SK-N-SH treated with all-trans-retinoic acid at 6 μM for 48 hours (cell line): ENCODE measurements around the gene DVL1.

Source experiments
- ATAC-seq: fragments of 200-7000 bp; cut with Tn5 transposase; 3 replicates; pipeline ENCODE4 v1.9.1; 2020; ENCODE audit warnings: mild to moderate bottlenecking, moderate library complexity
- ARNTL ChIP-seq: fragments of 450-650 bp; formaldehyde crosslinking; IDR thresholded peaks from 2 replicates; pipeline ENCODE4 v1.5.0; 2020; ENCODE audit warnings: low read depth, mild to moderate bottlenecking, moderate library complexity, borderline replicate concordance
- BACH2 ChIP-seq: fragments of 250-450 bp; sonication (Bioruptor Pico); IDR thresholded peaks from 2 replicates; pipeline ENCODE4 v1.9.0; 2021; ENCODE audit warnings: mild to moderate bottlenecking, borderline replicate concordance
- CSDC2 ChIP-seq: fragments of 250-450 bp; sonication (Bioruptor Pico); IDR thresholded peaks from 2 replicates; pipeline ENCODE4 v1.5.0; 2020; ENCODE audit warnings: mild to moderate bottlenecking, moderate library complexity
- CSRNP3 ChIP-seq: fragments of 250-450 bp; sonication (Bioruptor Pico); IDR thresholded peaks from 2 replicates; pipeline ENCODE4 v1.5.1; 2021; ENCODE audit warnings: mild to moderate bottlenecking, moderate library complexity
- ESRRG ChIP-seq: fragments of 250-450 bp; sonication (Bioruptor Pico); IDR thresholded peaks from 2 replicates; pipeline ENCODE4 v1.6.1; 2021; ENCODE audit warnings: mild to moderate bottlenecking
- GLIS3 ChIP-seq: fragments of 250-450 bp; sonication (Bioruptor Pico); IDR thresholded peaks from 2 replicates; pipeline ENCODE4 v1.5.0; 2020; ENCODE audit warnings: mild to moderate bottlenecking, moderate library complexity
- ISL1 ChIP-seq: fragments of 250-450 bp; sonication (Bioruptor Pico); IDR thresholded peaks from 2 replicates; pipeline ENCODE4 v2.1.2; 2022; ENCODE audit warnings: mild to moderate bottlenecking, moderate library complexity
- OSR1 ChIP-seq: fragments of 250-450 bp; sonication (Bioruptor Pico); IDR thresholded peaks from 2 replicates; pipeline ENCODE4 v1.8.0; 2022; ENCODE audit warnings: moderate library complexity, mild to moderate bottlenecking, inconsistent platforms
- PPARA ChIP-seq: fragments of 250-450 bp; sonication (Bioruptor Pico); IDR thresholded peaks from 2 replicates; pipeline ENCODE4 v1.5.0; 2020; ENCODE audit warnings: mild to moderate bottlenecking, borderline replicate concordance
- RARB ChIP-seq: fragments of 250-450 bp; sonication (Bioruptor Pico); IDR thresholded peaks from 2 replicates; pipeline ENCODE4 v1.8.0; 2021; ENCODE audit warnings: mild to moderate bottlenecking, moderate library complexity
- SNAI2 ChIP-seq: fragments of 250-450 bp; sonication (Bioruptor Pico); IDR thresholded peaks from 2 replicates; pipeline ENCODE4 v1.5.0; 2020; ENCODE audit warnings: mild to moderate bottlenecking, moderate library complexity
- TCF4 ChIP-seq: fragments of 250-450 bp; sonication (Bioruptor Pico); IDR thresholded peaks from 2 replicates; pipeline ENCODE4 v1.8.0; 2021; ENCODE audit warnings: mild to moderate bottlenecking, moderate library complexity, borderline replicate concordance
- TOX ChIP-seq: fragments of 250-450 bp; sonication (Bioruptor Pico); IDR thresholded peaks from 2 replicates; pipeline ENCODE4 v1.8.0; 2021; ENCODE audit warnings: mild to moderate bottlenecking, moderate library complexity, borderline replicate concordance
- ZC3H10 ChIP-seq: fragments of 250-450 bp; sonication (Bioruptor Pico); IDR thresholded peaks from 2 replicates; pipeline ENCODE4 v1.5.1; 2021; ENCODE audit warnings: mild to moderate bottlenecking, moderate library complexity
- ZFP3 ChIP-seq: fragments of 250-450 bp; sonication (Bioruptor Pico); IDR thresholded peaks from 2 replicates; pipeline ENCODE4 v1.5.0; 2020; ENCODE audit warnings: mild to moderate bottlenecking, moderate library complexity
- ZFP30 ChIP-seq: fragments of 450-650 bp; formaldehyde crosslinking; IDR thresholded peaks from 2 replicates; pipeline ENCODE4 v1.5.0; 2022; ENCODE audit warnings: mild to moderate bottlenecking, moderate library complexity
- ZNF565 ChIP-seq: fragments of 450-650 bp; formaldehyde crosslinking; conservative IDR thresholded peaks from 2 replicates; pipeline ENCODE4 v1.5.0; 2020; ENCODE audit warnings: low read depth, mild to moderate bottlenecking, moderate library complexity
- ZNF70 ChIP-seq: fragments of 450-650 bp; formaldehyde crosslinking; IDR thresholded peaks from 2 replicates; pipeline ENCODE4 v1.5.0; 2020; ENCODE audit warnings: mild to moderate bottlenecking, moderate library complexity
- ZNF8 ChIP-seq: fragments of 450-650 bp; formaldehyde crosslinking; IDR thresholded peaks from 2 replicates; pipeline ENCODE4 v1.5.0; 2020; ENCODE audit warnings: mild to moderate bottlenecking, moderate library complexity
- TF ChIP-seq, protein P1 (sequence below): fragments of 250-450 bp; sonication (Bioruptor Pico); IDR thresholded peaks from 2 replicates; pipeline ENCODE4 v1.8.0; 2021; ENCODE audit warnings: low read depth, mild to moderate bottlenecking, moderate library complexity, borderline replicate concordance
- TF ChIP-seq, protein P2 (sequence below): fragments of 250-450 bp; sonication (Bioruptor Pico); IDR thresholded peaks from 2 replicates; pipeline ENCODE4 v1.5.1; 2020; ENCODE audit warnings: low read depth, mild to moderate bottlenecking, moderate library complexity
- TF ChIP-seq, protein P3 (sequence below): fragments of 250-450 bp; sonication (Bioruptor Pico); IDR thresholded peaks from 2 replicates; pipeline ENCODE4 v1.5.0; 2020; ENCODE audit warnings: mild to moderate bottlenecking, moderate library complexity

The DVL1 gene

DNA sequence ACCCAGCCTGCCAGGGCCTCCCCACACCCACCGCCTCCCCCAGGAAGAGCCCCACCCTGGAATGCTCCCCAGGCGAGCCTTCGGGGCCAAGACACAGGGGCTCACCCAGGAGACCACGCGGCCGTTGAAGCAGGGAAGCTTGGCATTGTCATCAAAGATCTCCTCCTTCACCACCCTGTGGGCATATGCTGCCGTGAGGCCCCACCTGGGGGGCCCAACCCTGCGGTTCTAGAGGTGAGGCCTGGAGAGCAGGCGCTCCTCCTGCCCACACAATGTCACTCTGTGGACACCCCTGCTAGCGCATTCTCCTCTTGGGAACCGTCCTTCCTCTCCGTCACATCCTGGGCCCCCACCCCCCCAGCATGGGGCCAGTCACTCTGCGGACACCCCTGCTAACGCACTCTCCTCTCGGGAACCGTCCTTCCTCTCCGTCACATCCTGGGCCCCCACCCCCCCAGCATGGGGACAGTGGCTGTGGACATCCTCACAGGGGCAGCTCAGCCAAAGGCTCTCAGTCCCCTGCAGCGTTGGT lies 6.6 kb downstream of the DVL1 start:
- TF ChIP-seq ISL1 (CRISPR knock-in tag), result no peak
- TF ChIP-seq BACH2 (CRISPR knock-in tag), result no peak
- TF ChIP-seq ZFP30 (CRISPR knock-in tag), result no peak
- no peak for TF ChIP-seq ZNF565 (CRISPR knock-in tag)
- no peak for TF ChIP-seq RARB (CRISPR knock-in tag)
- no peak for TF ChIP-seq OSR1 (CRISPR knock-in tag)
- TF ChIP-seq, protein P1, sequence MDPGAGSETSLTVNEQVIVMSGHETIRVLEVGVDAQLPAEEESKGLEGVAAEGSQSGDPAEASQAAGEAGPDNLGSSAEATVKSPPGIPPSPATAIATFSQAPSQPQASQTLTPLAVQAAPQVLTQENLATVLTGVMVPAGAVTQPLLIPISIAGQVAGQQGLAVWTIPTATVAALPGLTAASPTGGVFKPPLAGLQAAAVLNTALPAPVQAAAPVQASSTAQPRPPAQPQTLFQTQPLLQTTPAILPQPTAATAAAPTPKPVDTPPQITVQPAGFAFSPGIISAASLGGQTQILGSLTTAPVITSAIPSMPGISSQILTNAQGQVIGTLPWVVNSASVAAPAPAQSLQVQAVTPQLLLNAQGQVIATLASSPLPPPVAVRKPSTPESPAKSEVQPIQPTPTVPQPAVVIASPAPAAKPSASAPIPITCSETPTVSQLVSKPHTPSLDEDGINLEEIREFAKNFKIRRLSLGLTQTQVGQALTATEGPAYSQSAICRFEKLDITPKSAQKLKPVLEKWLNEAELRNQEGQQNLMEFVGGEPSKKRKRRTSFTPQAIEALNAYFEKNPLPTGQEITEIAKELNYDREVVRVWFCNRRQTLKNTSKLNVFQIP (CRISPR knock-in tag), result no peak
- TF ChIP-seq ZC3H10 (CRISPR knock-in tag), result no peak
- TF ChIP-seq ESRRG (CRISPR knock-in tag), result no peak
- ATAC-seq, result no peak

- TF ChIP-seq ZNF8, result no peak
- no peak for TF ChIP-seq RARB (CRISPR knock-in tag)
- TF ChIP-seq ZNF565 (CRISPR knock-in tag), result no peak
- TF ChIP-seq ESRRG (CRISPR knock-in tag), result no peak
- no peak for TF ChIP-seq GLIS3
- TF ChIP-seq, protein P1 (CRISPR knock-in tag), result no peak
- no peak for TF ChIP-seq CSDC2
- no peak for TF ChIP-seq TCF4
- no peak for TF ChIP-seq ISL1 (CRISPR knock-in tag)
- TF ChIP-seq, protein P2, sequence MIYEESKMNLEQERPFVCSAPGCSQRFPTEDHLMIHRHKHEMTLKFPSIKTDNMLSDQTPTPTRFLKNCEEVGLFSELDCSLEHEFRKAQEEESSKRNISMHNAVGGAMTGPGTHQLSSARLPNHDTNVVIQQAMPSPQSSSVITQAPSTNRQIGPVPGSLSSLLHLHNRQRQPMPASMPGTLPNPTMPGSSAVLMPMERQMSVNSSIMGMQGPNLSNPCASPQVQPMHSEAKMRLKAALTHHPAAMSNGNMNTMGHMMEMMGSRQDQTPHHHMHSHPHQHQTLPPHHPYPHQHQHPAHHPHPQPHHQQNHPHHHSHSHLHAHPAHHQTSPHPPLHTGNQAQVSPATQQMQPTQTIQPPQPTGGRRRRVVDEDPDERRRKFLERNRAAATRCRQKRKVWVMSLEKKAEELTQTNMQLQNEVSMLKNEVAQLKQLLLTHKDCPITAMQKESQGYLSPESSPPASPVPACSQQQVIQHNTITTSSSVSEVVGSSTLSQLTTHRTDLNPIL (CRISPR knock-in tag), result no peak
- no peak for TF ChIP-seq ARNTL
- TF ChIP-seq CSRNP3 (CRISPR knock-in tag), result no peak
- TF ChIP-seq, protein P3, sequence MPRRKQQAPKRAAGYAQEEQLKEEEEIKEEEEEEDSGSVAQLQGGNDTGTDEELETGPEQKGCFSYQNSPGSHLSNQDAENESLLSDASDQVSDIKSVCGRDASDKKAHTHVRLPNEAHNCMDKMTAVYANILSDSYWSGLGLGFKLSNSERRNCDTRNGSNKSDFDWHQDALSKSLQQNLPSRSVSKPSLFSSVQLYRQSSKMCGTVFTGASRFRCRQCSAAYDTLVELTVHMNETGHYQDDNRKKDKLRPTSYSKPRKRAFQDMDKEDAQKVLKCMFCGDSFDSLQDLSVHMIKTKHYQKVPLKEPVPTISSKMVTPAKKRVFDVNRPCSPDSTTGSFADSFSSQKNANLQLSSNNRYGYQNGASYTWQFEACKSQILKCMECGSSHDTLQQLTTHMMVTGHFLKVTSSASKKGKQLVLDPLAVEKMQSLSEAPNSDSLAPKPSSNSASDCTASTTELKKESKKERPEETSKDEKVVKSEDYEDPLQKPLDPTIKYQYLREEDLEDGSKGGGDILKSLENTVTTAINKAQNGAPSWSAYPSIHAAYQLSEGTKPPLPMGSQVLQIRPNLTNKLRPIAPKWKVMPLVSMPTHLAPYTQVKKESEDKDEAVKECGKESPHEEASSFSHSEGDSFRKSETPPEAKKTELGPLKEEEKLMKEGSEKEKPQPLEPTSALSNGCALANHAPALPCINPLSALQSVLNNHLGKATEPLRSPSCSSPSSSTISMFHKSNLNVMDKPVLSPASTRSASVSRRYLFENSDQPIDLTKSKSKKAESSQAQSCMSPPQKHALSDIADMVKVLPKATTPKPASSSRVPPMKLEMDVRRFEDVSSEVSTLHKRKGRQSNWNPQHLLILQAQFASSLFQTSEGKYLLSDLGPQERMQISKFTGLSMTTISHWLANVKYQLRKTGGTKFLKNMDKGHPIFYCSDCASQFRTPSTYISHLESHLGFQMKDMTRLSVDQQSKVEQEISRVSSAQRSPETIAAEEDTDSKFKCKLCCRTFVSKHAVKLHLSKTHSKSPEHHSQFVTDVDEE (CRISPR knock-in tag), result no peak
- no peak for TF ChIP-seq ZFP30 (CRISPR knock-in tag)
- no peak for TF ChIP-seq SNAI2
- TF ChIP-seq BACH2 (CRISPR knock-in tag), result no peak
- no peak for TF ChIP-seq TOX (CRISPR knock-in tag)
- TF ChIP-seq ZNF70, result no peak
- TF ChIP-seq PPARA (CRISPR knock-in tag), result no peak
- no peak for ATAC-seq
These were observed 7.1 kb downstream of the DVL1 start for GRCh38 chr1:1342061-1342562.

- no peak for ATAC-seq
- TF ChIP-seq, protein P3 (CRISPR knock-in tag), result no peak
- TF ChIP-seq BACH2 (CRISPR knock-in tag), result no peak
- TF ChIP-seq PPARA (CRISPR knock-in tag), result no peak
- no peak for TF ChIP-seq ZFP3 (CRISPR knock-in tag)
- TF ChIP-seq SNAI2, result no peak
- no peak for TF ChIP-seq ZC3H10 (CRISPR knock-in tag)
- no peak for TF ChIP-seq ZNF565 (CRISPR knock-in tag)
- no peak for TF ChIP-seq TOX (CRISPR knock-in tag)
- no peak for TF ChIP-seq OSR1 (CRISPR knock-in tag)
- TF ChIP-seq ARNTL, result no peak
- TF ChIP-seq CSRNP3 (CRISPR knock-in tag), result no peak
These were observed 7.6 kb downstream of the DVL1 start for GRCh38 chr1:1341549-1342021.
